H9 (cell line): ENCODE measurements around the gene WHAMM. TPM values are rescaled to one million over a fixed set of nuclear protein-coding genes. Genes with fewer than 3 reads are reported as not detected.

Experiments
- DNase-seq: peaks from one replicate; pipeline ENCODE4 v3.0.0-alpha.2; 2017
- H2AFZ ChIP-seq: one replicate; pipeline ENCODE4 v1.6.1; 2013; ENCODE audit warnings: mild to moderate bottlenecking, low read length, control low read depth, moderate library complexity
- H2AK5ac ChIP-seq: 2 replicates; pipeline ENCODE4 v1.6.1; 2013; ENCODE audit warnings: low read length, control low read depth, mixed read lengths; ENCODE audit not compliant: insufficient read length
- H2BK120ac ChIP-seq: one replicate; pipeline ENCODE4 v1.6.1; 2013; ENCODE audit warnings: low read depth, mild to moderate bottlenecking, low read length, control low read depth, inconsistent platforms; ENCODE audit not compliant: poor library complexity, severe bottlenecking
- H2BK12ac ChIP-seq: 2 replicates; pipeline ENCODE4 v1.6.1; 2013; ENCODE audit warnings: low read length, control low read depth, mixed read lengths, low read depth; ENCODE audit not compliant: insufficient read length
- H2BK15ac ChIP-seq: 2 replicates; pipeline ENCODE4 v1.6.1; 2013; ENCODE audit warnings: low read depth, low read length, control low read depth
- H2BK20ac ChIP-seq: one replicate; pipeline ENCODE4 v1.6.1; 2013; ENCODE audit warnings: low read depth, mild to moderate bottlenecking, low read length, control low read depth, inconsistent platforms; ENCODE audit not compliant: poor library complexity, severe bottlenecking
- H2BK5ac ChIP-seq: 2 replicates; pipeline ENCODE4 v1.6.1; 2013; ENCODE audit warnings: low read length, control low read depth, mixed read lengths; ENCODE audit not compliant: insufficient read length
- H3K14ac ChIP-seq: 2 replicates; pipeline ENCODE4 v1.6.1; 2013; ENCODE audit warnings: low read length, control low read depth; ENCODE audit not compliant: insufficient read depth
- H3K18ac ChIP-seq: 2 replicates; pipeline ENCODE4 v1.6.1; 2013; ENCODE audit warnings: low read depth, mild to moderate bottlenecking, mixed read lengths, low read length, control low read depth; ENCODE audit not compliant: insufficient read length
- H3K23ac ChIP-seq: 2 replicates; pipeline ENCODE4 v1.6.1; 2013; ENCODE audit warnings: low read length, control low read depth, mixed read lengths, low read depth; ENCODE audit not compliant: insufficient read length
- H3K23me2 ChIP-seq: 2 replicates; pipeline ENCODE4 v1.6.1; 2013; ENCODE audit warnings: low read depth, mild to moderate bottlenecking, mixed read lengths, low read length, control low read depth; ENCODE audit not compliant: insufficient read length, poor library complexity, severe bottlenecking
- H3K27ac ChIP-seq: 2 replicates; pipeline ENCODE4 v1.5.1; 2013; ENCODE audit warnings: low read length, control low read depth, mixed read lengths, low read depth; ENCODE audit not compliant: insufficient read length
- H3K27me3 ChIP-seq: 2 replicates; pipeline ENCODE4 v1.6.1; 2013; ENCODE audit warnings: low read length, control low read depth, inconsistent platforms; ENCODE audit not compliant: insufficient read depth
- H3K4ac ChIP-seq: 2 replicates; pipeline ENCODE4 v1.6.1; 2013; ENCODE audit warnings: low read depth, mild to moderate bottlenecking, control low read depth, inconsistent platforms, low read length, moderate library complexity
- H3K4me1 ChIP-seq: 2 replicates; pipeline ENCODE4 v1.6.1; 2013; ENCODE audit warnings: low read length, control low read depth, inconsistent platforms; ENCODE audit not compliant: insufficient read depth
- H3K4me2 ChIP-seq: 2 replicates; pipeline ENCODE4 v1.6.1; 2013; ENCODE audit warnings: low read length, control low read depth, mixed read lengths; ENCODE audit not compliant: insufficient read length, insufficient read depth
- H3K56ac ChIP-seq: 2 replicates; pipeline ENCODE4 v1.6.1; 2013; ENCODE audit warnings: low read depth, mild to moderate bottlenecking, mixed read lengths, low read length, control low read depth; ENCODE audit not compliant: insufficient read length
- H3K79me1 ChIP-seq: 2 replicates; pipeline ENCODE4 v1.6.1; 2013; ENCODE audit warnings: low read depth, mild to moderate bottlenecking, moderate library complexity, low read length, control low read depth, inconsistent platforms; ENCODE audit not compliant: insufficient read depth, poor library complexity, severe bottlenecking
- H3K79me2 ChIP-seq: 2 replicates; pipeline ENCODE4 v1.6.1; 2013; ENCODE audit warnings: low read length, control low read depth, inconsistent platforms; ENCODE audit not compliant: insufficient read depth
- H3K9ac ChIP-seq: 2 replicates; pipeline ENCODE4 v1.6.1; 2013; ENCODE audit warnings: low read length, control low read depth, mixed read lengths; ENCODE audit not compliant: insufficient read length; ENCODE audit errors: extremely low read depth
- H3K9me3 ChIP-seq: one replicate; pipeline ENCODE4 v1.6.1; 2013; ENCODE audit warnings: low read depth, low read length, inconsistent platforms; ENCODE audit not compliant: control insufficient read depth
- H3T11ph ChIP-seq: one replicate; pipeline ENCODE4 v1.6.1; 2013; ENCODE audit warnings: mild to moderate bottlenecking, low read length, control low read depth, inconsistent platforms
- H4K20me1 ChIP-seq: one replicate; pipeline ENCODE4 v1.6.1; 2013; ENCODE audit not compliant: control insufficient read depth, insufficient read length, insufficient read depth
- H4K5ac ChIP-seq: 2 replicates; pipeline ENCODE4 v1.6.1; 2013; ENCODE audit warnings: low read depth, mild to moderate bottlenecking, mixed read lengths, low read length, control low read depth; ENCODE audit not compliant: insufficient read length
- H4K8ac ChIP-seq: replicated peaks from 2 replicates; pipeline ENCODE4 v1.6.1; 2013; ENCODE audit warnings: low read length, control low read depth, mixed read lengths, low read depth; ENCODE audit not compliant: insufficient read length
- H4K91ac ChIP-seq: 2 replicates; pipeline ENCODE4 v1.6.1; 2013; ENCODE audit warnings: low read depth, mild to moderate bottlenecking, moderate library complexity, mixed read lengths, low read length, control low read depth; ENCODE audit not compliant: insufficient read length
- H3K27ac Mint-ChIP-seq, 3 experiments: 2 replicates in 2 of 3; 3 replicates in 1 of 3; pipeline ENCODE4 v1.8.0; 2020 to 2021; ENCODE audit warnings: mixed read lengths in 3 of 3, mild to moderate bottlenecking in 1 of 3, moderate library complexity in 1 of 3
- H3K27me3 Mint-ChIP-seq: 2 replicates; pipeline ENCODE4 v1.8.0; 2021; ENCODE audit warnings: low read depth, mild to moderate bottlenecking, moderate library complexity, mixed read lengths
- H3K36me3 Mint-ChIP-seq, 3 experiments: 2 replicates in 2 of 3; 3 replicates in 1 of 3; pipeline ENCODE4 v1.8.0; 2020 to 2021; ENCODE audit warnings: low read depth in 3 of 3, mixed read lengths in 3 of 3; ENCODE audit not compliant: insufficient read depth in 1 of 3
- H3K4me1 Mint-ChIP-seq, 2 experiments: 2 replicates each; pipeline ENCODE4 v1.8.0; 2020; ENCODE audit warnings: mixed read lengths in 2 of 2
- H3K4me3 Mint-ChIP-seq, 2 experiments: 2 replicates in 1 of 2; 3 replicates in 1 of 2; pipeline ENCODE4 v1.8.0; 2020 to 2021; ENCODE audit warnings: mild to moderate bottlenecking in 2 of 2, mixed read lengths in 2 of 2, moderate library complexity in 1 of 2
- H3K9me3 Mint-ChIP-seq, 2 experiments: 2 replicates in 1 of 2; 3 replicates in 1 of 2; pipeline ENCODE4 v1.8.0; 2020; ENCODE audit warnings: mild to moderate bottlenecking in 2 of 2, mixed read lengths in 2 of 2, moderate library complexity in 1 of 2
- CTCF ChIP-seq: fragments of 200-600 bp; sonication (generic); conservative IDR thresholded peaks from 3 replicates; pipeline ENCODE4 v1.8.0; 2021; ENCODE audit warnings: antibody characterized with exemption, mild to moderate bottlenecking
- WGBS: extraction: QIAGEN DNeasy Blood & Tissue Kit; methylation state at CpG from one replicate; pipeline ENCODE4 v1.1.7; 2013; ENCODE audit warnings: missing lambda C conversion rate, low lambda C conversion rate, mixed read lengths; ENCODE audit not compliant: insufficient read length; ENCODE audit errors: extremely low coverage; 5-methylcytosine and 5-hydroxymethylcytosine counted together
- total RNA-seq: library from RNA; stranded (reverse); gene quantifications from 2 replicates; pipeline ENCODE4 v1.2.1, GENCODE V29; 2021

The WHAMM gene
- total RNA-seq, 1 experiment from 2014 or later, result 3.0 TPM

DNA sequence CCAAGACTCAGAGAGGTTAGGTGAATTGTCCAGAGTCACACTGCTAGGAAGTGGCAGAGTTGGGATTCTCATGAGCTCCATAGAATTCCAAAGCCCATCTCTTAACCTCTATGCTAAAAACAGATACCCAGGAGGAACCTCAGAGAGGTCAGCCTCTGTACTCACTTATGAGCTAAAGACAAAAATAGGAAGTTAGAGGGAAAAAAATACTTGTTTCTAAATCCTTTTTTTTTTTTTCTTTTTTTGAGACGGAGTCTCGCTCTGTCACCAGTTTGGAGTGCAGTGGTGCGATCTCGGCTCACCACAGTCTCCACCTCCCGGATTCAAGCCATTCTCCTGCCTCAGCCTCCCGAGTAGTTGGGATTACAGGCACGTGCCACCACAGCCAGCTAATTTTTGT is 34.9 kb upstream of the WHAMM start:
- H3K79me1 ChIP-seq, result no peaks in the 10 kb centered on the region
- no peak overlapping the region for H3T11ph ChIP-seq
- H3K4ac ChIP-seq, result no peak overlapping the region
- no peak overlapping the region for H3K18ac ChIP-seq
- no peaks in the 10 kb centered on the region for H3K23me2 ChIP-seq
- no peak overlapping the region for H3K14ac ChIP-seq
- H2BK15ac ChIP-seq, result no peak overlapping the region
- Mint-ChIP-seq H3K27ac (no peak overlapping the region), H3K27me3 (no peaks in the 10 kb centered on the region; the same call in 1 of the 2 replicates), H3K4me1 (no peaks in the 10 kb centered on the region), H3K4me3 (no peak overlapping the region), H3K9me3 (no peaks in the 10 kb centered on the region), H3K36me3 (no peaks in the 10 kb centered on the region)
- H2BK12ac ChIP-seq, result no peak overlapping the region
- no peak for TF ChIP-seq CTCF
- H4K20me1 ChIP-seq, result no peaks in the 10 kb centered on the region
- H3K27ac ChIP-seq, result no peak overlapping the region
- no peaks in the 10 kb centered on the region for H3K9me3 ChIP-seq
- H2BK5ac ChIP-seq, result no peak overlapping the region
- no peak overlapping the region for H2BK120ac ChIP-seq
- H2AK5ac ChIP-seq, result no peak overlapping the region
- no peak overlapping the region for H2AFZ ChIP-seq
- DNase-seq, result no peak
- H3K4me2 ChIP-seq, result no peak overlapping the region
- no peaks in the 10 kb centered on the region for H3K27me3 ChIP-seq
- no peak overlapping the region for H3K56ac ChIP-seq
- no peak overlapping the region for H4K91ac ChIP-seq
- WGBS, result no CpG with 5 or more reads among the region's 7 CpGs
- H3K23ac ChIP-seq, result no peak overlapping the region
- no peaks in the 10 kb centered on the region for H3K79me2 ChIP-seq
- H3K9ac ChIP-seq, result no peak overlapping the region
- H2BK20ac ChIP-seq, result no peak overlapping the region
- H3K4me1 ChIP-seq, result no peaks in the 10 kb centered on the region
- H4K5ac ChIP-seq, result no peak overlapping the region
- no peak overlapping the region for H4K8ac ChIP-seq
